ENCODE results near the gene EIF2D. TPM values are rescaled to one million over a fixed set of nuclear protein-coding genes. Genes with fewer than 3 reads are reported as not detected.

EIF2D gene
- total RNA-seq, 4 donors from 2014 or later = 52.9 to 62.1 (median 57.0) TPM

DNA sequence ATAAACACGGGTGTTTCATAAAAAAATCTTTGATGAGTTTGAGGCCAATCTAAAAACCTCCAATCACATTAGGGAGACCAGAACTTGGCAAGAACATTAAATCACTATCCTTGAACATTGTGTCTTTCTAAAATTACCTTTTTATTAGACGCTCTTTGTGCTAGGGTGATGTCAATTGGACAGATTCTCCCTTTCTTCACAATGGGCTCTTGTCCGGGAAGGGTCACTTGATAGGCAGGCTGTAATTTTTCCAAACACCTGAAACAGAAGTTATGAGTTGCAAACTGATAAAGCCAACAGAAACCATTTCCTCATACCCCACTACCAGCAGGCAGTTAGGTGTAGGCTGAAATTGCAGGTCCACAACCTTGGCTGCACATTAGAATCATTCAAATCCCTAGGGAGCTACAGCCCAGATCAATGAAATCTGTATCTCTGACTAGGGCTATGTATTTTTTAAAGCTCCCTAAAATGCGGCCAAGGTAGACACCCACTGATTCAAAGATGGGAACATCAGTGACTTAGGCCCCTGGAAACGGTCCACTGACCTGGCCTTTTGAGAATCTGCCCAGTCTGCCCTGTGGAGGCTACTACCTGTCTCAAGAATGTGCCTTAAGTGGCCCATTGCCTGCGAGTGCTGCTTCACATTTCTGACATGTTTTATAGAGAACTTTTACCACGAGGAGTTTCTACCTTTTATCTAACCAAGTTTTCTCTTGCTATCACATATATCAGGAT, 16.5 kb downstream of the EIF2D start:
- no peaks in the 10 kb centered on the region for H3K27me3 ChIP-seq
- H3K36me3 ChIP-seq = peaks cover 51 to 61% of the 10 kb centered on the region in 2 donors
- H3K4me1 ChIP-seq = peaks cover 5 to 12% of the 10 kb centered on the region in 2 donors
- intact Hi-C loops (cut with DNase I) = no loop called here
- TF ChIP-seq CTCF (IDR thresholded peaks at IDR 0.05) = no peak
- TF ChIP-seq POLR2A (IDR thresholded peaks at IDR 0.05) = no peak
- no peak overlapping the region for H3K4me3 ChIP-seq (replicated peaks in 1 of 3)
- DNase-seq = peak; percentile 33 to 39
- H3K9me3 ChIP-seq = no peaks in the 10 kb centered on the region
- 79 to 81% methylated on average over 7 of the region's 7 CpGs for WGBS, 2 donors
- no peak overlapping the region for H3K27ac ChIP-seq

DNA sequence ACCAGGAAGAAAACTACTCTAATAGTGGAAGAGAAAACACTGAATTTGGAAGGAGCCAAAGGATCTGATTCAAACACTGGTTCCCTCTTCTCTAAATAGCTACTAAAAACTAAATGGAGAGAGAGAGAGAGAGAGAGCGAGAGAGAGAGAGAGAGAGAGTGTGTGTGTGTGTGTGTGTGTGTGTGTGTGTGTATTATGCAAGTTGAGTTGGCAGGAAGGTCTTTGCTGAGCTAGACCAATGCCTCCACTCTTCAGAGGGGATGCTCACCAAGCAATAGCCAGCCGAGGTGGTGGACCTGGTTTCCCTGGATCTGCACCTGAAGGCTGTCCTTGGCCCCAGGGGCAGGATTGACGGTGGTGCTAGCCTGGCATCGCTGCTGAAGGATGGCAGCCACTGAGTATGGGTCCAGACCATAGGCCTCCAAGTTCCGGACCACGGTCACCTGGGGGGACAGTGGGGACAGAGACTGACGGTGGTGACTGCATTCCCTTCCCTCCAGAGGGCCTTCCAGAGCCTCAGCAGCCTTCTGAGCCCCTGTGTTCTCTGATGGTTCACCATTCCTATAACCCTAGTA, 18.8 kb downstream of the EIF2D start:
- Histone ChIP-seq H3K27me3 (no peaks in the 10 kb centered on the region), H3K27ac (no peak overlapping the region), H3K4me3 (replicated peaks in 1 of 3) (no peak overlapping the region), H3K36me3 (peaks cover 35 to 39% of the 10 kb centered on the region in 2 donors), H3K9me3 (no peaks in the 10 kb centered on the region), H3K4me1 (peaks cover 5 to 16% of the 10 kb centered on the region in 2 donors)
- whole genome bisulfite sequencing, 2 donors = 97 to 98% methylated on average over 5 to 7 of the region's 7 CpGs
- intact Hi-C loops (cut with DNase I) = no loop called here
- TF ChIP-seq CTCF (IDR thresholded peaks at IDR 0.05) = no peak
- no peak for TF ChIP-seq POLR2A (IDR thresholded peaks at IDR 0.05)
- DNase-seq = no peak

DNA sequence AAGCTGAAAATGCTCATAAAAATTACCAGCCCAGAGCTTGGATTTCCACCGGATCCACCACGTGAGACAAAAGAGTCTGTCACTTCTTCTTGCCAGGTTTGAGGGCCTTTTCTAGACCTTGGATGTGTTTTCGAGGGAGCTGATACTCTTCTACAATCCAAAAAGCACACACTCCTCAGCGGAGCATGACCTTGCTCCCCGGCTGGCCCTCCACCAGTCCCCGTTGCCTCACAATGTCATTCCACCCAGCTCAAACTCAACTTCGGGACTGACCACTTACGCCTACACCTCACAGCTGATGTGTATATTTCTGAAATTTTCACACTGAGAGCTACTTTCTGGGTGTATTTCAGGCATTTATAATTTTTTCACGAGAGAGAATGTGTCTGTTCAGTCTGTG, 20.6 kb downstream of the EIF2D start:
- Histone ChIP-seq H3K4me1 (peaks cover 5 to 16% of the 10 kb centered on the region in 2 donors), H3K9me3 (no peaks in the 10 kb centered on the region), H3K36me3 (peaks cover 26 to 37% of the 10 kb centered on the region in 2 donors), H3K27me3 (no peaks in the 10 kb centered on the region), H3K4me3 (replicated peaks in 1 of 3) (no peak overlapping the region), H3K27ac (peak overlapping the region in 1 of 3 donors; percentile 69)
- intact Hi-C loops (cut with DNase I) = no loop called here
- 40 to 62% methylated on average over 9 of the region's 9 CpGs for WGBS, 2 donors
- peak; percentile 74 to 77 for DNase-seq
- TF ChIP-seq POLR2A (IDR thresholded peaks at IDR 0.05) (no peak), CTCF (IDR thresholded peaks at IDR 0.05) (no peak)

DNA sequence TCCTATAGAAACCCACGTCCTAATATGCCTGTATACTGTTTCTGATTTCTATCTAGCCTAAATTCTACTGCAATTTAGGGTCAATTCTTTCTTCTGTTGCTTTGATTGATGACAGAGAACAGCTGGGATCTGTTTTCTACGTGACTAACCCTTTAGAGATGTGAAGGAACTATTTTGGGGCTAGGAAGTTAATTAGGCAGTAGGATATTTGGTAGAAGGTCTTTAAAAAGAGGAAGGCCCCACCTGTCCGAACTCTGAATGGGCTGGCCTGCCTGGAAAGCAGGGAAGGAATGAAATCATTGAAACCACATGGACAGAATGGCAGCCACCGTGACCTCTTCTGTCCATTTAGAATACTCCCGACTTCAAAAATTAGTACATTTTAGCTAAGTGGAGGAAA, 21.0 kb downstream of the EIF2D start:
- no peaks in the 10 kb centered on the region for H3K9me3 ChIP-seq
- DNase-seq = no peak
- H3K4me1 ChIP-seq = peaks cover 5 to 16% of the 10 kb centered on the region in 2 donors
- no peak overlapping the region for H3K4me3 ChIP-seq (replicated peaks in 1 of 3)
- WGBS, 2 donors = 83 to 84% methylated on average over 5 of the region's 5 CpGs
- H3K36me3 ChIP-seq = peaks cover 23 to 34% of the 10 kb centered on the region in 2 donors
- intact Hi-C loops (cut with DNase I) = no loop called here
- H3K27me3 ChIP-seq = no peaks in the 10 kb centered on the region
- peak overlapping the region in 1 of 3 donors; percentile 69 for H3K27ac ChIP-seq
- TF ChIP-seq POLR2A (IDR thresholded peaks at IDR 0.05) = no peak
- no peak for TF ChIP-seq CTCF (IDR thresholded peaks at IDR 0.05)
